MM.1S (cell line): ENCODE measurements around the gene SH3PXD2B.

Source experiments
- EZH2phosphoT487 ChIP-seq: fragments of 300-600 bp; sonication (generic); IDR thresholded peaks from 2 replicates; pipeline ENCODE4 v1.6.1; 2018; ENCODE audit warnings: antibody characterized with exemption, low read length
- TF ChIP-seq, protein P1 (sequence below): fragments of 300-600 bp; sonication (generic); IDR thresholded peaks from 2 replicates; pipeline ENCODE4 v1.5.1; 2016; ENCODE audit warnings: antibody characterized with exemption, low read length, mixed read lengths

DNA sequence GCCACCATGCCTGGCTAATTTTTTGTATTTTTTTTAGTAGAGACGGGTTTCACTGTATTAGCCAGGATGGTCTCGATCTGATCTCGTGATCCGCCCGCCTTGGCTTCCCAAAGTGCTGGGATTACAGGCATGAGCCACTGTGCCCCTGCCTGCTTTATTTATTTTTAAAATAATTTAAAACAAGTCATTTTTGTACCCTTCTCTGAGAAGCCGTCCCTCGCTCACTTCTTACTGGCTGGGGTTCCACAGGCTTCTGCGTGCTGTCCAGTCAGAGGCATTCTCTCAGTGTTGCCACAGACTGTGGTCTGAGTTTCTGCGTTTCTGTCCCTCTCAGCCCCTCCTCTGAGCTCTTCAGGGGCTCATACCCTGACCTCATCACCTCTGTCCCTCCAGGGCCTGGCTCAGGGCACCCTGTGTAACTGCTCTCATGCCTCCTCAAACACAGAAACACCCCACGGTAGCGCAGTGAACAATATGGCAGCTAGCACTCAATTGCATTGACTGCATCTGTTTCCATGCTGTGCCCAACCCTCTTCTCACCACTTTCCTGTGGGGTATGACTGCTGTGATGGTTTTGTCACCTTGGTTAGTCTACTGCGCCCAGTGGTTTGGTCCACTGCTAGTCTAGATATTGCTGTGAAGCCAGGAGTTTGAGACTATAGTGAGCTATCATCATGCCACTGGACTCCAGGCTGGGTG lies 44.3 kb upstream of the SH3PXD2B start:
- TF ChIP-seq, protein P1, sequence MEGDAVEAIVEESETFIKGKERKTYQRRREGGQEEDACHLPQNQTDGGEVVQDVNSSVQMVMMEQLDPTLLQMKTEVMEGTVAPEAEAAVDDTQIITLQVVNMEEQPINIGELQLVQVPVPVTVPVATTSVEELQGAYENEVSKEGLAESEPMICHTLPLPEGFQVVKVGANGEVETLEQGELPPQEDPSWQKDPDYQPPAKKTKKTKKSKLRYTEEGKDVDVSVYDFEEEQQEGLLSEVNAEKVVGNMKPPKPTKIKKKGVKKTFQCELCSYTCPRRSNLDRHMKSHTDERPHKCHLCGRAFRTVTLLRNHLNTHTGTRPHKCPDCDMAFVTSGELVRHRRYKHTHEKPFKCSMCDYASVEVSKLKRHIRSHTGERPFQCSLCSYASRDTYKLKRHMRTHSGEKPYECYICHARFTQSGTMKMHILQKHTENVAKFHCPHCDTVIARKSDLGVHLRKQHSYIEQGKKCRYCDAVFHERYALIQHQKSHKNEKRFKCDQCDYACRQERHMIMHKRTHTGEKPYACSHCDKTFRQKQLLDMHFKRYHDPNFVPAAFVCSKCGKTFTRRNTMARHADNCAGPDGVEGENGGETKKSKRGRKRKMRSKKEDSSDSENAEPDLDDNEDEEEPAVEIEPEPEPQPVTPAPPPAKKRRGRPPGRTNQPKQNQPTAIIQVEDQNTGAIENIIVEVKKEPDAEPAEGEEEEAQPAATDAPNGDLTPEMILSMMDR: no peak
- TF ChIP-seq EZH2phosphoT487: no peak
